Endothelial cell of umbilical vein (primary cell): ENCODE results near the gene LRRFIP2. TPM values are rescaled to one million over a fixed set of nuclear protein-coding genes. Genes with fewer than 3 reads are reported as not detected.

ENCODE experiments used
- BruUV-seq: library from RNA; stranded (reverse); fragments of 400-500 nt; replicated peaks from 2 replicates; lab custom pipeline; 2021; lab: Mats Ljungman, UMichigan
- CTCF ChIA-PET: fragments of 300-600, 350-600 bp; sonication (Branson Sonifier 250); formaldehyde crosslinking; loops from one replicate; lab custom pipeline; 2021; ENCODE audit warnings: antibody characterized with exemption, inconsistent platforms; lab: Charles Lee
- POLR2A ChIA-PET: fragments of 300-600, 350-600 bp; sonication (Branson Sonifier 250); formaldehyde crosslinking; loops from one replicate; lab custom pipeline; 2021; ENCODE audit warnings: antibody characterized with exemption, inconsistent platforms; lab: Charles Lee
- DNase-seq: peaks from one replicate; pipeline ENCODE4 v3.0.0-alpha.2; 2011; ENCODE audit warnings: low read depth, low spot score
- FAIRE-seq: peaks from 2 replicates; lab custom pipeline; 2011; peaks lifted over from hg19 to GRCh38; lab: Jason Lieb, UNC
- H2AFZ ChIP-seq: 2 replicates; pipeline ENCODE4 v1.6.0; 2012; ENCODE audit warnings: low read depth, low read length, control low read depth, inconsistent platforms
- H3K27ac ChIP-seq: 2 replicates; pipeline ENCODE4 v1.5.1; 2011; ENCODE audit warnings: low read depth, mild to moderate bottlenecking, control low read depth, low read length, moderate library complexity; ENCODE audit not compliant: insufficient read depth
- H3K27me3 ChIP-seq, 2 experiments: 2 replicates each; pipeline versions ENCODE4 v1.6.0 to v1.6.1; 2011; ENCODE audit warnings: low read length in 2 of 2, mixed read lengths in 1 of 2; ENCODE audit not compliant: control insufficient read depth in 2 of 2, insufficient read depth in 2 of 2
- H3K36me3 ChIP-seq, 2 experiments: 2 replicates in 1 of 2; 3 replicates in 1 of 2; pipeline ENCODE4 v1.5.1; 2011; ENCODE audit warnings: low read length in 2 of 2, mild to moderate bottlenecking in 1 of 2, moderate library complexity in 1 of 2; ENCODE audit not compliant: control insufficient read depth in 2 of 2, insufficient read depth in 2 of 2; ENCODE audit errors: extremely low read depth in 1 of 2
- H3K4me1 ChIP-seq: 3 replicates; pipeline ENCODE4 v1.5.1; 2011; ENCODE audit warnings: mild to moderate bottlenecking, low read length; ENCODE audit not compliant: control insufficient read depth, insufficient read depth; ENCODE audit errors: extremely low read depth
- H3K4me2 ChIP-seq: 2 replicates; pipeline ENCODE4 v1.6.1; 2011; ENCODE audit warnings: low read length, control low read depth, mixed read lengths; ENCODE audit not compliant: insufficient read depth
- H3K4me3 ChIP-seq, 3 experiments: fragments of 200-600 bp in 1 of 3; sonication (generic), shearing (Covaris generic) in 1 of 3; replicated peaks in 1 of 3; 2 replicates each; pipeline ENCODE4 v1.5.1; 2011 to 2016; ENCODE audit warnings: control low read depth in 3 of 3, low read length in 3 of 3, mild to moderate bottlenecking in 2 of 3, inconsistent platforms in 1 of 3, low read depth in 1 of 3, moderate library complexity in 1 of 3; ENCODE audit not compliant: insufficient read depth in 1 of 3
- H3K79me2 ChIP-seq: 2 replicates; pipeline ENCODE4 v1.6.0; 2012; ENCODE audit warnings: low read length, inconsistent platforms; ENCODE audit not compliant: control insufficient read depth, insufficient read depth
- H3K9ac ChIP-seq: replicated peaks from 2 replicates; pipeline ENCODE3; 2011; ENCODE audit warnings: low read length, control low read depth; ENCODE audit not compliant: insufficient read depth; ENCODE audit errors: extremely low read depth
- H3K9me1 ChIP-seq: replicated peaks from 3 replicates; pipeline ENCODE4 v1.6.0; 2011; ENCODE audit warnings: mild to moderate bottlenecking, low read length; ENCODE audit not compliant: control insufficient read depth, insufficient read depth; ENCODE audit errors: extremely low read depth
- H3K9me3 ChIP-seq: replicated peaks from 2 replicates; pipeline ENCODE4 v1.5.1; 2012; ENCODE audit warnings: low read length, inconsistent platforms; ENCODE audit not compliant: control insufficient read depth, insufficient read depth
- H4K20me1 ChIP-seq: replicated peaks from 2 replicates; pipeline ENCODE3; 2011; ENCODE audit warnings: mild to moderate bottlenecking, low read length; ENCODE audit not compliant: control insufficient read depth, insufficient read depth; ENCODE audit errors: extremely low read depth
- CTCF ChIP-seq, 2 donors: IDR thresholded peaks; 1 replicate in 1 of 2; 2 replicates in 1 of 2; pipeline ENCODE4 v1.5.1; 2011; ENCODE audit warnings: low read length in 2 of 2, mild to moderate bottlenecking in 2 of 2, moderate library complexity in 2 of 2, control low read depth in 1 of 2, inconsistent platforms in 1 of 2, low read depth in 1 of 2; ENCODE audit not compliant: insufficient read depth in 1 of 2; ENCODE audit errors: extremely low read depth in 1 of 2
- EZH2 ChIP-seq: IDR thresholded peaks from 2 replicates; pipeline ENCODE4 v1.6.1; 2012; ENCODE audit warnings: borderline replicate concordance, low read depth, mild to moderate bottlenecking, moderate library complexity, low read length, inconsistent platforms; ENCODE audit not compliant: severe bottlenecking
- FOS ChIP-seq: IDR thresholded peaks from 2 replicates; pipeline ENCODE4 v1.6.1; 2011; ENCODE audit warnings: mild to moderate bottlenecking, low read length, moderate library complexity, borderline replicate concordance; ENCODE audit not compliant: insufficient read depth
- GATA2 ChIP-seq: IDR thresholded peaks from 2 replicates; pipeline ENCODE4 v1.7.0; 2011; ENCODE audit warnings: low read depth, mild to moderate bottlenecking, moderate library complexity, mixed read lengths, low read length; ENCODE audit not compliant: insufficient read length, insufficient read depth
- JUN ChIP-seq: IDR thresholded peaks from 2 replicates; pipeline ENCODE4 v1.6.1; 2011; ENCODE audit warnings: borderline replicate concordance, low read depth; ENCODE audit not compliant: insufficient read length, insufficient read depth
- MAX ChIP-seq: IDR thresholded peaks from 2 replicates; pipeline ENCODE4 v1.6.1; 2011; ENCODE audit not compliant: insufficient read depth, insufficient read length
- MYC ChIP-seq: IDR thresholded peaks from one replicate; pipeline ENCODE4 v1.6.1; 2011; ENCODE audit warnings: mild to moderate bottlenecking, low read depth, low read length
- POLR2A ChIP-seq: IDR thresholded peaks from 2 replicates; pipeline ENCODE4 v1.6.1; 2012; ENCODE audit warnings: low read depth, mild to moderate bottlenecking, control low read depth, low read length
- POLR2AphosphoS5 ChIP-seq: IDR thresholded peaks from 2 replicates; pipeline ENCODE4 v1.6.1; 2012; ENCODE audit warnings: low read depth, mild to moderate bottlenecking, control low read depth, low read length, moderate library complexity; ENCODE audit not compliant: insufficient read depth
- dilution Hi-C: fragments of 300-500 bp; cut with MboI; formaldehyde crosslinking; loops from one replicate; pipeline ENCODE4 v1.15.0; 2019; ENCODE audit warnings: low sequenced_read_pairs; ENCODE audit not compliant: extremely low pct_ligation_motif_present
- intact Hi-C: fragments of 100-400 bp; cut with micrococcal nuclease; formaldehyde crosslinking; loops from one replicate; pipeline ENCODE4 v1.10.0; 2022
- polyA plus RNA-seq, 4 experiments: library from polyadenylated mRNA; depleted of rRNA in 3 of 4; stranded (reverse) in 3 of 4; unstranded in 1 of 4; fragments of >200 nt; gene quantifications; 2 replicates each; pipeline versions ENCODE4 v1.2.1 to v1.2.3, GENCODE V29; 2011 to 2012; ENCODE audit warnings: missing spikeins in 1 of 4
- total RNA-seq: library from RNA; stranded (reverse); gene quantifications from 2 replicates; pipeline ENCODE4 v1.2.3, GENCODE V29; 2021

The LRRFIP2 gene
- total and polyA plus RNA-seq, 2 donors (not counting 3 experiments of a cell fraction or from before 2014, with no cell fraction given) = 20.8 to 78.9 TPM

- dilution Hi-C loops = no loop called here
- Histone ChIP-seq H3K27ac (no peak overlapping the region), H3K36me3 (no peaks in the 10 kb centered on the region), H3K4me2 (no peak overlapping the region), H3K9me3 (no peaks in the 10 kb centered on the region), H3K9ac (no peak overlapping the region), H4K20me1 (no peaks in the 10 kb centered on the region), H3K9me1 (no peaks in the 10 kb centered on the region), H3K4me3 (no peak overlapping the region), H3K27me3 (no peaks in the 10 kb centered on the region), H3K4me1 (peaks cover 32% of the 10 kb centered on the region), H2AFZ (no peak overlapping the region), H3K79me2 (peaks cover 28% of the 10 kb centered on the region)
- FAIRE-seq = no peak
- TF ChIP-seq POLR2AphosphoS5 (no peak), CTCF (IDR thresholded peaks at IDR 0.05; ENCODE audit: extremely low read depth in 1 of 2, insufficient read depth in 1 of 2, low read depth in 1 of 2, low read length in 2 of 2) (no peak), GATA2 (no peak), FOS (no peak), POLR2A (no peak), EZH2 (no peak), MAX (no peak), JUN (no peak), MYC (no peak)
- intact Hi-C loops = loop anchor here (5.0 kb wide), 1 partner anchor 274 kb away; no protein-coding TSS in a partner anchor
- POLR2A ChIA-PET = no interaction called here
- no peak for DNase-seq
- CTCF ChIA-PET = no interaction called here
- no TSS peak for BruUV-seq
Observed at GRCh38 chr3:37181756-37182155, 7.4 kb upstream of the LRRFIP2 start.
